Measurements from ENCODE around the gene SPAG5. TPM values are rescaled to one million over a fixed set of nuclear protein-coding genes. Genes with fewer than 3 reads are reported as not detected.

The SPAG5 gene
- total and polyA plus RNA-seq, 4 donors: 10.6 to 41.8 (median 12.8) TPM

GRCh38 chr17:28540231-28540630 is 58.6 kb downstream of the SPAG5 start:
- Histone ChIP-seq H3K9me3 (ENCODE audit: control insufficient read depth in 4 of 4, low read length in 3 of 4) (no peaks in the 10 kb centered on the region), H3K27me3 (ENCODE audit: control insufficient read depth in 4 of 4, insufficient read depth in 4 of 4, low read length in 3 of 4) (no peaks in the 10 kb centered on the region), H3K27ac (ENCODE audit: low read depth in 1 of 2, low read length in 2 of 2) (no peak overlapping the region), H3K4me3 (ENCODE audit: low read depth in 1 of 3, low read length in 3 of 3) (no peak overlapping the region), H3K36me3 (ENCODE audit: control insufficient read depth in 4 of 4, insufficient read depth in 3 of 4, low read depth in 1 of 4, low read length in 3 of 4) (no peaks in the 10 kb centered on the region), H3K4me1 (ENCODE audit: control insufficient read depth in 4 of 4, insufficient read depth in 4 of 4, low read length in 3 of 4) (no peaks in the 10 kb centered on the region), H3K9ac (ENCODE audit: low read depth in 1 of 2, low read length in 2 of 2) (no peak overlapping the region)
- TF ChIP-seq CTCF (IDR thresholded peaks at IDR 0.05; ENCODE audit: low read depth, low read length, missing input control) (no peak), YY1 (IDR thresholded peaks at IDR 0.05) (no peak), ZBTB33 (IDR thresholded peaks at IDR 0.05) (no peak), SP1 (IDR thresholded peaks at IDR 0.05) (no peak), TAF1 (conservative IDR thresholded peaks at IDR 0.05) (no peak), NR2F2 (IDR thresholded peaks at IDR 0.05) (no peak), RAD21 (IDR thresholded peaks at IDR 0.05) (no peak), REST (IDR thresholded peaks at IDR 0.05) (no peak), JUND (IDR thresholded peaks at IDR 0.05) (no peak), GABPA (IDR thresholded peaks at IDR 0.05 in 1 of 2, conservative IDR thresholded peaks at IDR 0.05 in 1 of 2) (no peak), HNF4G (IDR thresholded peaks at IDR 0.05) (no peak), RXRA (IDR thresholded peaks at IDR 0.05) (no peak), MAX (IDR thresholded peaks at IDR 0.05) (no peak), EGR1 (IDR thresholded peaks at IDR 0.05; ENCODE audit: low read depth in 2 of 2) (no peak), FOXA2 (IDR thresholded peaks at IDR 0.05) (no peak), HNF4A (conservative IDR thresholded peaks at IDR 0.05) (no peak)
- DNase-seq (ENCODE audit: low spot score): no peak
- WGBS: 94% methylated on average over 4 of the region's 4 CpGs

- Histone ChIP-seq H3K36me3 (ENCODE audit: control insufficient read depth in 4 of 4, insufficient read depth in 3 of 4, low read depth in 1 of 4, low read length in 3 of 4) (no peaks in the 10 kb centered on the region), H3K4me1 (ENCODE audit: control insufficient read depth in 4 of 4, insufficient read depth in 4 of 4, low read length in 3 of 4) (no peaks in the 10 kb centered on the region), H3K4me3 (ENCODE audit: low read depth in 1 of 3, low read length in 3 of 3) (no peak overlapping the region), H3K9me3 (ENCODE audit: control insufficient read depth in 4 of 4, low read length in 3 of 4) (no peaks in the 10 kb centered on the region), H3K9ac (ENCODE audit: low read depth in 1 of 2, low read length in 2 of 2) (no peak overlapping the region), H3K27ac (ENCODE audit: low read depth in 1 of 2, low read length in 2 of 2) (no peak overlapping the region), H3K27me3 (ENCODE audit: control insufficient read depth in 4 of 4, insufficient read depth in 4 of 4, low read length in 3 of 4) (no peaks in the 10 kb centered on the region)
- TF ChIP-seq HNF4G (IDR thresholded peaks at IDR 0.05) (no peak), GABPA (IDR thresholded peaks at IDR 0.05 in 1 of 2, conservative IDR thresholded peaks at IDR 0.05 in 1 of 2) (no peak), ZBTB33 (IDR thresholded peaks at IDR 0.05) (no peak), NR2F2 (IDR thresholded peaks at IDR 0.05) (no peak), FOXA1 (IDR thresholded peaks at IDR 0.05) (no peak), ATF3 (IDR thresholded peaks at IDR 0.05) (no peak), RXRA (IDR thresholded peaks at IDR 0.05) (no peak), TAF1 (conservative IDR thresholded peaks at IDR 0.05) (no peak), SP1 (IDR thresholded peaks at IDR 0.05) (no peak), FOXA2 (IDR thresholded peaks at IDR 0.05) (no peak)
- 92% methylated on average over 14 of the region's 14 CpGs for WGBS
- no peak for DNase-seq (ENCODE audit: low spot score)
Observed at GRCh38 chr17:28538296-28538895, 60.4 kb downstream of the SPAG5 start.

Measured in liver (tissue), 9 donors.